Measurements from ENCODE around the gene PTRHD1.

Gene PTRHD1

GRCh38 chr2:24756789-24757188, 36.4 kb downstream of the PTRHD1 start:
- DNase-seq (ENCODE audit: low read depth in 2 of 2), result no peak

DNA sequence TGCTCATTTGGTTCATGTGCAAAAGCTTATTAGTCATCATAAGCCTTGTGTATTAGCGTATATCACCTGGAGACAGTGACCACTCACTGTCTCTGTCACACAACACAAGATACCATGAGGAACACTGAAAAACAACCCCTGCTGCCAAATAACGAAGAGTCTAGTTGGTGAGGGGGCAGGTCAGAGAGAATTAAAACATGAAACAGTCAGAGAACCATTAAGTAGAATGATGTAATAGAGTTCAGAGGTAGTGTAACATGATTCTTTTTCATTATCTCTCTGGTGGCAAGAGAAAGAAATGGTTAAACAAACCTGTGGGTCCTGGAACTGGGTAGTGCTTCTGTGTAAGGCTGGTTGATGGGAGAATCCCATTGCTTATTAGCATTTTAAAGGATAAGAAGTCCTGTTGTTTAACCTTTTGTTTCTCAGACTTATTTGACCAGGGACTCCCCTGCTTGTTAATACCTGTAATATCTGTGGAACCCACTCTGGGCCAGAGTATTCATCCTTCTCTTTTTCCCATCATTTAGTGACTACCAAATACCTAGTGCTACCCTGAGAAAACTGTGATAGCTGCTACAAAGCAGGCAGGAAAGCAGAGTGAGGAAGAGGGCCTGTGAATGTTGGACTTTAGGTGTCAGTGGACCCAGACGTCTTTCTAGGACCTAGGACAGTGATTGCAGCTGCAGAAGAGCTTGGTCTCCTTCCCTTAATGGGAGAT, 38.0 kb downstream of the PTRHD1 start:
- no peak for DNase-seq (ENCODE audit: low read depth in 2 of 2)

DNA sequence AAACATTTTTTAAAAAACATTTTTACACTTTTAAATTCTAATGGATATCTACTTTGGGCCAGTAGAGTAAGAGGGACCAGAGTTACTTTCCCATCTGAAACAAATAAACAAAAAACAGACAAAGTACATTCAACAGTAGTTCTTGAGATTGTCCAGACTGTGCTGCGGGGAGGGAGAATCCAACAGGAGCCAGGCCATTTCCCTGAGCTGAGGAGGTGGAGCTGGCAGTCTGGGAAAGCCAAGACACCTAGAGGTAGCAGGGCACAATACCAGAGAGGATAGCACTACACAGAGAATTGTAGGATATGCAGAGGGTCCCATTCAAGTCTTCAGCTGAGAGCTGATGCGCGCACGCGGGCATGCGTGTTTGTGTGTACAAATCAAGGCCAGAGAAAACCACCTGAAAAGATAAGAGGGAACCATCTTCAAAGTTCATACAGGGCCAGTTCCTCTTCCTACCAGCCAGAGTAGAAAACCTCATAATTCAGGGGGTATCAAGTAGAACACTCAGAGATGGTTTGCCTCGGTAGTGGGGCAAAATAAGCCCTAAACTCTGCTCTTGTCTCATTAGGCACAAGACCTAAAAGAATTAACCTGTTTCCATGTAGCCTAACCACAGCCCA, 44.0 kb downstream of the PTRHD1 start:
- DNase-seq (ENCODE audit: low read depth in 2 of 2), result no peak

- no peak for DNase-seq (ENCODE audit: low read depth in 2 of 2)
Measured at GRCh38 chr2:24747299-24747698, 45.9 kb downstream of the PTRHD1 start.

DNA sequence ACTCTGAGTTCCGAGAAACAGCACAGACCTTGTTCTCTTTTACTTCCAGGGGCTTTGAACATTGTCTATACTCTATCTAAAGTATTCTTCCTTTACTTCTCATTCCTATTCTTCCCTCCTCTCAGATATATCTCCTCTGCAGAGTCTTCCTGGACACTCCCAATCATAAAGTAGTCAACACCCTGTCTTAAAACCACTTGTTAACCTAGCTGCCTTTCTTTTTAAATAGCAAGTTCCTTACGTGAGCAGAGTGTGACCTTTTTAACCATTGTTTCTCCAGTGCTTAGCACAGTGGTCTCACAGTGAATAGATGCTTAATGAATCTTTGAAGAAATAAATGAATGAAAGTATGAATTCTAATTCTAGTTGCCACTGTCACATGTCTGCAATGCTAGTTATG, 47.4 kb downstream of the PTRHD1 start:
- no peak for DNase-seq (ENCODE audit: low read depth in 2 of 2)

- DNase-seq (ENCODE audit: low read depth in 2 of 2), result no peak
Measured at GRCh38 chr2:24744356-24744755, 48.8 kb downstream of the PTRHD1 start.

DNA sequence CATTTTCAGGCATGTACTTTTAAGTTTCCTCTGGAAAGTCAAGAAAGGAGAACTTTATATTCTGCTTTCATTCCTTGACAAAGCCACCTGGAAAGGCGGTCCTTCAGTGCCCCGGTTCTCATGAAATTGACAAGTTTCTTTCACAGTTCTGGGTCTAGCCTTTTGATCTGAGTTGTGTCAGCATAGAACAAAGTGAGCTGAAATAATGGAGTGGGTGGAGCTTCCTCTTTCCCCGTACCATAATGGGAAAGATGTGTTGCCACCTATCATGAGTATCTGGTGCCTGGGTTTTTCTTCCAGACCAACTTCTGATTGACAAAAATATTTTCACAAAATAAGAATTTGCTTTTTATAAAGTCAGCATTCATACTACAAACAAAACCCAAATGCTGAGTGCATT, 49.3 kb downstream of the PTRHD1 start:
- DNase-seq (ENCODE audit: low read depth in 2 of 2), result no peak

- DNase-seq (ENCODE audit: low read depth in 2 of 2), result no peak
Measured at GRCh38 chr2:24742730-24743129, 50.5 kb downstream of the PTRHD1 start.

- no peak for DNase-seq (ENCODE audit: low read depth in 2 of 2)
Measured at GRCh38 chr2:24740142-24740541, 53.0 kb downstream of the PTRHD1 start.

All from stimulated activated CD8-positive, alpha-beta memory T cell treated with anti-CD3 and anti-CD28 coated beads, Interleukin-7, amount 100 ng/mL, for 1 hour (primary cell).